ENCODE data around the gene SYT8.

Gene SYT8

DNA sequence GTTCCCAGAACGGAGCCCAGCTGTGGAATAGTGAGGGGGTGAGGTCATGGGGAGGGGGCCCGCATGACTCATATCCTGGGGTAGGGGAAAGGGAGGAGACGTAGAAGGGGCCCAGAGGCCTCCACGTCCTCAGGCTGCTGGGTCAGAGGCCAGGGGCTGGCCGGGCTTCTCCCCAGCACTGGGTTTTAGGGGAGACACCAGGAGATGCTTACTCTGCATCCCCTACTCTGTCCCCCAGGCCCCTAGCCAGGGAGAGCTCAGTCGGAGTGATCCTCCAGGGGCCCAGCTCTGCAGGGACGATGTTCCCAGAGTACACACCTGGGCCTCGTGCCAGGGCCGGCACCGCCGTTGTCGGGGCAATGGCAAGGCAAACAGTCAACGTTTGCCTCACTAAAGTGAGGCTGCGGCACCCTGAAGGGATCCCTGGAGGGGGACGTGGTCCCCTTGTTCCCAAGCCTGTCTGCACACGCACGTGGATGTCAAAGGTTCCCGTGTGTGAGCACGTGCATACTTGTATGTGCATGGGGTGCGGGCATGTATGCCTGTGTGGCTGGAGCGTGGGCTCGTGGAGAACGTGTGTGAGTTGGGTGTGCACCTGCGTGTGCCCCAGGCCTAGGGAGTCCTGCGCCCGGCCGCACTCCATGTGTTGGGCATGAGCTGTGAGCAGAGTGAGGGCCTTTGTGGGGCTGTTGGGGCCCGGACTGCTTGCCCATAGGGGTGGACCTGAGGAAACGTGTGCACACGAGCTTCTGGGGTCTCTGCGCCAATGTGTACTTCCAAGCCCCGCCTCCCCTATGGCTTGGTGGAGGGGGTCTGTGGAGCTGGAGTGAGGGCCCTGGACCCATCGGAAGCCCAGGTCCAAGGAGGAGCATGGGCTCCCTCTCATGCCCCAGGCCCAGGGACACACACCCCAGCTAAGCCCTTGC lies 42.7 kb downstream of the SYT8 start:
- no peak for DNase-seq (ENCODE audit: extremely low spot score)
- ChIA-PET CTCF (interaction anchor here (0.7 to 1.9 kb wide), 5 partner anchors 14 to 279 kb away, joined by 3 to 7 read pairs (median 6); no protein-coding TSS in a partner anchor), POLR2A (interaction anchor here (0.8 kb wide), 1 partner anchor 225 kb away, joined by 3 read pairs; no protein-coding TSS in a partner anchor)
- TF ChIP-seq NFRKB (IDR thresholded peaks at IDR 0.05) (no peak), ARNT (IDR thresholded peaks at IDR 0.05) (no peak), ZNF384 (IDR thresholded peaks at IDR 0.05) (no peak), HDGF (IDR thresholded peaks at IDR 0.05; ENCODE audit: borderline replicate concordance) (no peak), TARDBP (IDR thresholded peaks at IDR 0.05) (no peak), FOXK2 (IDR thresholded peaks at IDR 0.05) (no peak), FOXA1 (IDR thresholded peaks at IDR 0.05) (no peak)

DNA sequence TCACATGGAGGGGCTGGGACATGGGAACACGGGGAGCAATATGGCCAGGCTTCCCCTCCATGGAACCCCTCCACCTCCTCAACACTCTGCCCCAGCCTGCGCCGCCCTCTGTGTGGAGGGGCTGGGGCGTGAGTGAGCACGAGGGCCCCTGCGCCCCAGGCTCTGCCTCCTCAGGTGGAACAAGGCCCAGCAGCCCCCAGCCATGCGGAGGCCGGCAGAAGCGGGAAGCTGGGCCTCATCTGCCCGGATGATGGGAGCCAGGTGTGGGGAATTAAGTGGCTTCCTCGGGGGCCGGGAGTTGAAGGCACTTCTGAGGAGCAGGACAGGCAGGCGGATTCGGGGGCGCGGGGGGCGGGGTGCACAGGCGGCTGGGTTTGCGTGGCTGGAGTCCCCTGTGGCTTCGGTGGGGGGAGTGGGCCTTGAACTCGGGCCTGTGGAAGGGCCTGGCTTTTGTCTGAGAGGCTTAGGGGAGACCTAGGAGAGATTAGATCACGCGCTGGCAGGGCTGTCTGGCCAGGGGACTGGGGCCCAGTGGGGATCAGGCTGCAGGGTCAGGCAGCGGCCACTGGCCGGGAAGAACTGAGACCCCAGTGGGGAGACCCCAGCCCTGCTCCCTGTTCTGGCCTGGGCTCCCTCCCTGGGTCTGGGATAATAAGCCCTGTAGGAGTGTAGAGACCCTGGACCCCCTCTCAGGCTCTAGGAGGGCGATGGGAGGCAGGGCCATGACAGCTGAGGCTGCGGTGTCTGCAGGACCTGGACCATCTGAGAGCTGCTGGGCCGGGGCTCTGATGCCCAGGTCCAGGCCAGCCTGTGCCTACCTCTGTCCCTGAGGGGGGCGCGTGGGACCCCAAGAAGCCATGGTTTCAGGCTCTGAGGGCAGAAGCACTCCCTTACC lies 43.6 kb downstream of the SYT8 start:
- no peak for TF ChIP-seq TARDBP (IDR thresholded peaks at IDR 0.05)
- TF ChIP-seq ZNF384 (IDR thresholded peaks at IDR 0.05): no peak
- no peak for TF ChIP-seq FOXM1 (IDR thresholded peaks at IDR 0.05; ENCODE audit: borderline replicate concordance)
- no peak for TF ChIP-seq PKNOX1 (IDR thresholded peaks at IDR 0.05)
- TF ChIP-seq L3MBTL2 (conservative IDR thresholded peaks at IDR 0.05): no peak
- TF ChIP-seq ARNT (IDR thresholded peaks at IDR 0.05): no peak
- TF ChIP-seq ELF4 (IDR thresholded peaks at IDR 0.05): no peak
- TF ChIP-seq HDGF (IDR thresholded peaks at IDR 0.05; ENCODE audit: borderline replicate concordance): no peak
- POLR2A ChIA-PET: no interaction called here
- CTCF ChIA-PET: interaction anchor here (0.7 kb wide), 1 partner anchor 225 kb away, joined by 6 read pairs; no protein-coding TSS in a partner anchor
- no peak for DNase-seq (ENCODE audit: extremely low spot score)

GRCh38 chr11:1879342-1879940 lies 44.7 kb downstream of the SYT8 start:
- POLR2A ChIA-PET: no interaction called here
- CTCF ChIA-PET: no interaction called here
- no peak for DNase-seq (ENCODE audit: extremely low spot score)
- TF ChIP-seq CTBP1 (IDR thresholded peaks at IDR 0.05; ENCODE audit: borderline replicate concordance): no peak
- TF ChIP-seq LEF1 (IDR thresholded peaks at IDR 0.05; ENCODE audit: borderline replicate concordance): no peak
- TF ChIP-seq ARNT (IDR thresholded peaks at IDR 0.05): no peak
- TF ChIP-seq BHLHE40 (IDR thresholded peaks at IDR 0.05; ENCODE audit: borderline replicate concordance): no peak
- no peak for TF ChIP-seq ZNF384 (IDR thresholded peaks at IDR 0.05)
- no peak for TF ChIP-seq FOXK2 (IDR thresholded peaks at IDR 0.05)
- no peak for TF ChIP-seq FOXA1 (IDR thresholded peaks at IDR 0.05)

DNA sequence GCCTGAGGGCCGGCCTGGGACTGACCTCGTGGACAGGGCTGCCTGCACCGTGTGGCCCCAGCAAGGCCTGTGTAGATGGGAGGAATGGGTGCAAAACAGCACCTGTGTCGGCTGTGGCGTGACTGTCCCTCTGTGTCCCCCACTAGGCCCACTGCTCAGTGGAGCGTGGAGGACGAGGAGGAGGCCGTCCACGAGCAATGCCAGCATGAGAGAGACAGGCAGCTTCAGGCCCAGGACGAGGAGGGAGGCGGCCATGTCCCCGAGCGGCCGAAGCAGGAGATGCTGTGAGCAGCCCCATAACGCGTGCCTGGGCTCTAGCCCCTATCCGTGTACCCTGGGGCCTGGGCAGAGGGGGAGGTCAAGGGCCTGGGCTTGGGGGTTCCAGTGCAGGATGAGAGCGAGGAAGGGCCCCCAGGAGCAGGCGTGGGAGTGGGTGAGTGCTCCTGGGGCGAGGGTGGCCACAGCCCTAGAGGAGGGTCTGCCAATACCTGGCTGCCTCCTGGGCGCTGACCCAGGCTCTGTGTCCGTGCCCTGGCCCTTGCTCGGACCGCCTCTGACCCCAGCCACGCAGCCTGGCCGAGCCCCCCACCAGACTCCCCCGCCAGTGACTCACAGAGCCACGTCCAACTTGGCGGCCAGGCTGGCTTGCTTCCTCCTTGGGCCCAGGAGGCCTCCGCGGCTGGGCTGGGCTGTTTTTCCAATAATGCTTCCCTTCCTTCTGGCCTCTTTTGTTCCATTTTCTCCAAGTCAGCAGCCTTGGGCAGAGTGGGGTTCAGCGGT lies 45.3 kb downstream of the SYT8 start:
- ChIA-PET CTCF (no interaction called here), POLR2A (no interaction called here)
- TF ChIP-seq ELF4 (IDR thresholded peaks at IDR 0.05) (no peak), HDGF (IDR thresholded peaks at IDR 0.05; ENCODE audit: borderline replicate concordance) (no peak), TARDBP (IDR thresholded peaks at IDR 0.05) (no peak), ARNT (IDR thresholded peaks at IDR 0.05) (no peak), LEF1 (IDR thresholded peaks at IDR 0.05; ENCODE audit: borderline replicate concordance) (no peak), FOXK2 (IDR thresholded peaks at IDR 0.05) (no peak), L3MBTL2 (conservative IDR thresholded peaks at IDR 0.05) (no peak), NFRKB (IDR thresholded peaks at IDR 0.05) (no peak), FOXM1 (IDR thresholded peaks at IDR 0.05; ENCODE audit: borderline replicate concordance) (no peak), CTBP1 (IDR thresholded peaks at IDR 0.05; ENCODE audit: borderline replicate concordance) (no peak), PKNOX1 (IDR thresholded peaks at IDR 0.05) (no peak), SP1 (IDR thresholded peaks at IDR 0.05) (no peak), BHLHE40 (IDR thresholded peaks at IDR 0.05; ENCODE audit: borderline replicate concordance) (no peak), FOXA1 (IDR thresholded peaks at IDR 0.05) (no peak), ZNF384 (IDR thresholded peaks at IDR 0.05) (no peak), SUZ12 (IDR thresholded peaks at IDR 0.05) (no peak)
- no peak for DNase-seq (ENCODE audit: extremely low spot score)

- TF ChIP-seq FOXM1 (IDR thresholded peaks at IDR 0.05; ENCODE audit: borderline replicate concordance) (no peak), SUZ12 (IDR thresholded peaks at IDR 0.05) (no peak)
- DNase-seq (ENCODE audit: extremely low spot score): no peak
- ChIA-PET POLR2A (no interaction called here), CTCF (interaction anchor here (0.7 kb wide), 1 partner anchor 15 kb away, joined by 4 read pairs; no protein-coding TSS in a partner anchor)
Observed at GRCh38 chr11:1880746-1881441, 46.1 kb downstream of the SYT8 start.
